HG03066 (cell line): ENCODE results near the gene NSUN4.

Experiments used
- ATAC-seq: cut with Tn5 transposase; IDR thresholded peaks from one replicate; pipeline ENCODE4 v1.9.1; 2021; ENCODE audit warnings: low read depth; ENCODE audit not compliant: unreplicated experiment

Gene NSUN4

GRCh38 chr1:46404482-46405196, 64.0 kb downstream of the NSUN4 start:
- no peak for ATAC-seq

DNA sequence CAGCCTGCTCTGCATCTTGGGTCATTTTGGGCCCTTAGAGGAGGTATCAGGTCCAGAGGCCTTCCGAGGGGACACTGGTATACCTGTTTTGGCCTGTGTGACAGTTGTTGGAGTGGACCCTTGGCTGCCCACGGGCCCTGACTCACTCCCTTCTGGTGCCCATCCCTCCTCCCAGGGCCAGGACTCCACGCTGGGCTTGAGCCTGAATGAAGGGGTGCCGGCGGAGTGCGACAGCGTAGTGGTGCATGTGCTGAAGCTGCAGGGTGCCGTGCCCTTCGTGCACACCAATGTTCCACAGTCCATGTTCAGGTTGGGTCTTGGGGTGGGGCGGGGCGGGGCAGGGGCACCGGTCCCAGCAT, 64.6 kb downstream of the NSUN4 start:
- ATAC-seq: no peak

DNA sequence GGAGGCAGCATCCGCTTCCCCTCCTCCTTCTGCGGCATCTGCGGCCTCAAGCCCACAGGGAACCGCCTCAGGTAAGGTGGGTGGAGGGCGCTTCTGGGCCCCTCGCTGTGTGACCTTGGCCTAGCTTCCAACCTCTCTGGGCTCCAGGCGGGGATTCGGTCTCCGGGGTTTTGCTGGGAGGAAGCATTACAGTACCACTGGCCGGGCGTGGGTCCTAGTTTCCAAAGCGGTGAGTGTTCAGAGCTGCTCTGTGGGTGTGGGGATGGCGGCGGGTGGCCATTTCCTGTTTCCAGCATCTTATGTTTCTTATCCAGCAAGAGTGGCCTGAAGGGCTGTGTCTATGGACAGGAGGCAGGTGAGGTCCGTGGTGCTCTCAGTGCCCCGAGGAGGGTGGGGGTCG, 65.1 kb downstream of the NSUN4 start:
- no peak for ATAC-seq

DNA sequence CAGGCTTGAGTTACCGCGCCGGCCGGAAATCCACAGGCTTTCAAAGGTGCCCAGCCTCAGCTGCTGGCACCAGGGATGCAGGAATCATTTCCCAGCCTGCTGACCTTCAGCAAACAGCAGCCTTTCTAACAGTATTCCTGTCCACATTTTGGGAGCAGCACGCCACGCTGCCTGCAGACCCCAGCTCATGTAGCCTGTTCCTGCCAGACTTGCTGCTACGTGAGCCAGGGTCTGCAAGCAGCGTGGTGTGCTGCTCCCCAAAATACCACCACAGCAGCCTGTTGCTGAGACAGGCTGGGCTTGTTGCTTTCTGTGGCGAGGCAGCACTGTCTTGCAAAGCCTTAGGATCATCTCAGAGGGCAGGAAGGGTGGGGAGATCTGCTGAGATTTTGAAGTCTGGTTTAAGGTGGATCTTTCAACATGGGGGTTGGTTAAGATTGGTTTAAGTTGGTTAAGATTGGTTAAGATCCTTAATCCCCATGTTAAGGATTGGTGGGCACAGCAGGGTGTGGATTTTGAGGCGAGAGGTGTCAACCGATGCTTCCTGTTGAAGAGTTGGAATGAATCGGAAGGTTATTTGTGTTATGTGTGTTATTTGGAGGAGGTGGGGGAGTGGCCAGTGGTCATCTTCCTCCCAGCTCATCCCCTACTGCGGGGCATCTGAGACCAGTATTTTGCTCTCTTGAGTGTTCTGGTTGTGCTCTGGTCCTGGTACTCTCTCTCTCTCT, 66.4 kb downstream of the NSUN4 start:
- no peak for ATAC-seq

DNA sequence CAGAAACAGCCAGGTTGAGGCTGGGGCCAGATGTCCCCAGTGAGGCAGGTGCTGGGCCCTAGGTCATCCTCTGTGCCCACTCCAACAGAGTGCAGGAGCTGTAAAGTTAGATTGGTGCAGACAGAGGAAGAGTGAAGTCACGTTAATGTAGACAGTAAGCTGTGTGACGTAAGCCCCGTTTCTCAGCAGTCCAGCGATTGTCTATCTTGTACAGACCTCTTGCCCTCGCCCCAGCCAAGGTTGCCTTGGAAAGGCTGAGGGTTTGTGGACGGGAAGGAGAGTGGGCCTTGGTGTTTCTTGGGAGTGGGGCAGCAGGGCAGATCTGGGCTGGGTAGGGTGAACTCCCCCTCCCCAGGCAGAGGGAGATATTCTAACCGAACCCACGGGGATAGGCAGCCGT, 67.0 kb downstream of the NSUN4 start:
- ATAC-seq: no peak

DNA sequence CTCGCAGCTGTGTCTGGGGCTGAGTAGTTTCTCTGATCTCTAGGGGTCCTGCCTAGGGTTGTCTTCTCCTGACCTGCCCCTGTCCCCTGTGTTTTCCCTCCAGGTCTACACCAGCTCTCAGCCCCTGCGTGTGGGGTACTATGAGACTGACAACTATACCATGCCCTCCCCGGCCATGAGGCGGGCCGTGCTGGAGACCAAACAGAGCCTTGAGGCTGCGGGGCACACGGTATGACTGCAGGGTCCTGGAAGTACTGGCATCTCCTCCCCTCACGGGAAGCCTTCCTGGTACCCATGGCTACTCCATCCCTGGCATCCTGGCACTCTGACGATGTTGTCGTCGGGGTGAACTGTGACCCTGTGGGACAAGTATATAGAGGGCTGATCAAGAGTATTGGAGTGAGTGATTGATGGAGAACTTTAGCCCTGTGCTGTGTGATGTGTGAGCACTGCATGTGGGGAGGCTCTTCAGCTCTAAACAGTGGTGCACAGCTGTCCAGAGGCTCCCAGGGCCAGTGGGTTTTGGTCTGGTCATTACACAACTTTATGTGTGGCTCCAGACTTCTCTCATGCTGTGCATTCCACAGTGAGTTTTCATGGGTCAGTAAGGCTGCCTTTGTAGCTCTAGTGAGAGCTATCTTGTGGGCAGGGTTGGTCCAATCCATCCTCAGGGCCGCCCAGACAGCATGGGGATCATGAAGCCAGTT, 67.9 kb downstream of the NSUN4 start:
- no peak for ATAC-seq

GRCh38 chr1:46409063-46409372, 68.4 kb downstream of the NSUN4 start:
- ATAC-seq: no peak

GRCh38 chr1:46410156-46411009, 69.8 kb downstream of the NSUN4 start:
- no peak for ATAC-seq

DNA sequence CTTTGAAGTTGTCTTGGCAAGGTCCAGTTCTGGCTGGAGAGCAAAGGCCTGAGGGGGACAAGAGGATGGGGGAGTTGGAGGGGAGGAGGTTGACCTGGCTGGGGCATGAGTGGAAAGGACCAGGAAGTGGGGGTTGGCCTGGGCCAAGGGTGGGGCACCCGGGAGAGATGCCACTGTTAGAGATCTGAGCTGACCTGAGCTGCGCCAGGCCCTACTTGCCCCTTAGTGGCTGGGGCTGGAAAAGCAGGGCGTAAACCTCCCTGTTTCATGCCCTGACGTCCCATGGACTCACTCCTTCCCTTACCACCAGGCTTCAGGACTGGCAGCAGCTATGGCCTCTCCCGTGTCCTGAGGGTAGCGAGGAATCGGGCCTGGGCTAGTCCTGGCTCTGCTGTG, 70.4 kb downstream of the NSUN4 start:
- no peak for ATAC-seq
